K562 treated with DMSO at 1 percent for 48 hours (cell line): ENCODE results near the gene AKNAD1. TPM values are rescaled to one million over a fixed set of nuclear protein-coding genes. Genes with fewer than 3 reads are reported as not detected.

Source experiments
- total RNA-seq: library from RNA; unstranded; fragments of 300-600 nt; gene quantifications from 2 replicates; pipeline ENCODE4 v1.2.3, GENCODE V29; 2022; ENCODE audit warnings: low replicate concordance; ENCODE audit errors: extremely low read depth

Gene AKNAD1, protein sequence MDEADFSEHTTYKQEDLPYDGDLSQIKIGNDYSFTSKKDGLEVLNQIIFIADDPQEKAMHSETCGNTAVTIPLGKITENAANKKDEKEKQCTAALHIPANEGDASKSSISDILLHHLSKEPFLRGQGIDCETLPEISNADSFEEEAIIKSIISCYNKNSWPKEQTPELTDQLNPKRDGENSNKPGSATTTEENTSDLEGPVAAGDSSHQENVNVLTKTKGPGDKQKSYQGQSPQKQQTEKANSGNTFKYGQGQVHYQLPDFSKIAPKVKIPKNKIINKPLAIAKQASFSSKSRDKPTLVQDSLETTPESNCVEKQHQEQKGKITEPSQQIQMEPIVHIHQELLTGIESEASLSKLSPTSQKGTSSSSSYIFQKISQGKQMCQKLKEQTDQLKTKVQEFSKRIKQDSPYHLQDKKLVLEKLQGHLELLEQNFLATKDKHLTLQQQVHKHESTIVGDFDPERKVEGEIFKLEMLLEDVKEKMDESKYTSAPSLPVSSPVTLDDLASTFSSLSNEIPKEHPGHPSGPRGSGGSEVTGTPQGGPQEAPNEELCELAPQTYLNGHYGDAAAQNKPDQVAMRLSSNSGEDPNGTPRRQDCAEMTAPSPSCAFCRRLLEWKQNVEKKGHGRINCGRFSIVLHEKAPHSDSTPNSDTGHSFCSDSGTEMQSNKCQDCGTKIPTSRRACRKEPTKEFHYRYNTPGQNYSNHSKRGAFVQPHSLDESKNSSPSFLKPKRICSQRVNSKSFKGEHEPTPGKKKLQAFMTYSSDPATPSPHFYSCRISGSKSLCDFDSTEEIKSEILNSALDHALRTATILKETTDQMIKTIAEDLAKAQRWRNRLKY
- total RNA-seq, result not detected in 2 replicates

DNA sequence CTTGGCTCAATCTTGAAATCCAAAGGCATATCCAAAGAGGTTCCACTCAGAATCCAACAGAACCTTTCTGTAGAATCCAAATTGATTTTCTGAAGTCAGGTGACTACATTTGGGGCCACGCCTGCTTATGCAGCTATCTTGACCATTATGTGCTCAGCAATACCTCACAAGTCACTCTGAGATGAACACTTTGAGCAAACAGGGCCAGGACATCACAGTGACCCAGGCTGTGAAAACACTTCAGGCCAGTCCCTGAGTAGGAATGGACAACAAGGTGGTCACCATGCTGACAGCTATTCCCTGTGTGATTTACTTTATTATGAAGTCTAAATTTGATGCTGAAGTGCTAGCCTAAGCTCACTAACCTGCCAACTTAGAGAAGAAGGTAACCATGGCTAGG lies at the start of gene AKNAD1:
Gene AKNAD1 (minus strand): TSS at position 101 of the 400 bp plus-strand sequence. CDS start 4,430 bp downstream, outside the sequence.

Other genes starting within 250 kb of the AKNAD1 start
- not detected in 2 replicates for gene HENMT1, start 196.0 kb downstream of the AKNAD1 start, total RNA-seq
- not detected in 2 replicates for gene PRPF38B, start 164.8 kb downstream of the AKNAD1 start, total RNA-seq
- not detected in 2 replicates for gene FNDC7, start 144.2 kb downstream of the AKNAD1 start, total RNA-seq
- gene STXBP3, start 110.4 kb downstream of the AKNAD1 start, total RNA-seq, result not detected in 2 replicates
- gene GPSM2, start 19.9 kb upstream of the AKNAD1 start, total RNA-seq, result not detected in 2 replicates
- gene CLCC1, start 106.4 kb upstream of the AKNAD1 start, total RNA-seq, result not detected in 2 replicates
- gene WDR47, start 185.0 kb upstream of the AKNAD1 start, total RNA-seq, result not detected in 2 replicates
- not detected in 2 replicates for gene TAF13, start 218.9 kb upstream of the AKNAD1 start, total RNA-seq
- gene TMEM167B, start 233.7 kb upstream of the AKNAD1 start, total RNA-seq, result not detected in 2 replicates